HCT116 (cell line): ENCODE results near the gene GNB1L. TPM values are rescaled to one million over a fixed set of nuclear protein-coding genes. Genes with fewer than 3 reads are reported as not detected.

ENCODE experiments used
- ATAC-seq: fragments of 200-7000 bp; cut with Tn5 transposase; 2 replicates; pipeline ENCODE4 v1.9.1; 2020; ENCODE audit warnings: mild to moderate bottlenecking, moderate library complexity
- BruUV-seq: library from RNA; stranded (reverse); fragments of 400-500 nt; replicated peaks from 2 replicates; lab custom pipeline; 2021; lab: Mats Ljungman, UMichigan
- CTCF ChIA-PET: fragments of 300-600 bp; sonication (Branson Sonifier 250); formaldehyde crosslinking; loops from one replicate; lab custom pipeline; 2021; ENCODE audit warnings: antibody characterized with exemption; lab: Charles Lee
- POLR2A ChIA-PET: fragments of 300-600, 350-600 bp; sonication (Branson Sonifier 250); formaldehyde crosslinking; loops from one replicate; lab custom pipeline; 2021; ENCODE audit warnings: antibody characterized with exemption; lab: Charles Lee
- RAD21 ChIA-PET, 2 experiments: fragments of 300-600 bp; sonication (Branson Sonifier 250); formaldehyde crosslinking; loops; one replicate each; lab custom pipeline; 2023; ENCODE audit warnings: low total read pairs in 2 of 2; ENCODE audit not compliant: uncharacterized antibody in 2 of 2, unreplicated experiment in 2 of 2, low non-redundant PET in 1 of 2; lab: Charles Lee
- DNase-seq: peaks from one replicate; pipeline ENCODE4 v3.0.0-alpha.2; 2010; ENCODE audit warnings: low read depth, low spot score
- H2AFZ ChIP-seq: fragments of 200-600 bp; shearing (Covaris generic), sonication (generic); 2 replicates; pipeline ENCODE4 v1.6.1; 2017; ENCODE audit warnings: low read depth, mixed run types, mixed read lengths, antibody characterized with exemption, low read length; ENCODE audit not compliant: poor library complexity, severe bottlenecking
- H3K27ac ChIP-seq: 2 replicates; pipeline ENCODE4 v1.5.1; 2012; ENCODE audit warnings: low read depth, low read length
- H3K27me3 ChIP-seq: fragments of 200-600 bp; sonication (generic); 2 replicates; pipeline ENCODE4 v1.6.1; 2016; ENCODE audit warnings: mixed run types, low read length, mixed read lengths; ENCODE audit not compliant: insufficient read depth
- H3K36me3 ChIP-seq, 2 experiments: fragments of 200-500 bp in 1 of 2; fragments of 200-600 bp in 1 of 2; sonication (Bioruptor generic) in 1 of 2; sonication (generic) in 1 of 2; 2 replicates each; pipeline versions ENCODE4 v1.5.1 to v1.6.1; 2014 to 2016; ENCODE audit warnings: low read length in 2 of 2, inconsistent platforms in 1 of 2, mixed read lengths in 1 of 2, mixed run types in 1 of 2; ENCODE audit not compliant: insufficient read depth in 2 of 2, control insufficient read depth in 1 of 2
- H3K4me1 ChIP-seq, 2 experiments: fragments of 200-600 bp in 1 of 2; sonication (generic) in 1 of 2; 2 replicates each; pipeline versions ENCODE4 v1.5.1 to v1.6.1; 2012 to 2017; ENCODE audit warnings: low read length in 2 of 2, inconsistent platforms in 1 of 2, mild to moderate bottlenecking in 1 of 2, mixed read lengths in 1 of 2, mixed run types in 1 of 2, moderate library complexity in 1 of 2; ENCODE audit not compliant: insufficient read depth in 2 of 2, control insufficient read depth in 1 of 2
- H3K4me2 ChIP-seq: fragments of 200-600 bp; sonication (generic); 2 replicates; pipeline ENCODE4 v1.6.1; 2017; ENCODE audit warnings: mixed run types, low read length, mixed read lengths
- H3K4me3 ChIP-seq, 2 experiments: fragments of 200-600 bp in 1 of 2; sonication (generic) in 1 of 2; replicated peaks in 1 of 2; 2 replicates each; pipeline ENCODE4 v1.5.1; 2011 to 2016; ENCODE audit warnings: low read length in 2 of 2, control low read depth in 1 of 2, low read depth in 1 of 2, mild to moderate bottlenecking in 1 of 2, mixed read lengths in 1 of 2, mixed run types in 1 of 2
- H3K79me2 ChIP-seq: fragments of 200-600 bp; sonication (generic); 2 replicates; pipeline ENCODE4 v1.6.1; 2017; ENCODE audit warnings: mild to moderate bottlenecking, mixed run types, low read length, moderate library complexity, mixed read lengths; ENCODE audit not compliant: insufficient read depth
- H3K9ac ChIP-seq: fragments of 200-600 bp; sonication (generic); 2 replicates; pipeline ENCODE4 v1.6.1; 2016; ENCODE audit warnings: low read length, mixed read lengths
- H3K9me2 ChIP-seq: fragments of 200-600 bp; sonication (generic), shearing (Covaris generic); 2 replicates; pipeline ENCODE4 v1.6.1; 2017; ENCODE audit warnings: mixed run types, mild to moderate bottlenecking, moderate library complexity; ENCODE audit not compliant: insufficient read depth
- H3K9me3 ChIP-seq, 2 experiments: fragments of 200-500 bp in 1 of 2; fragments of 200-600 bp in 1 of 2; sonication (Bioruptor generic) in 1 of 2; sonication (generic) in 1 of 2; 2 replicates each; pipeline ENCODE4 v1.6.1; 2014 to 2017; ENCODE audit warnings: low read length in 2 of 2, mixed read lengths in 2 of 2, inconsistent platforms in 1 of 2, low read depth in 1 of 2, mild to moderate bottlenecking in 1 of 2, mixed run types in 1 of 2, moderate library complexity in 1 of 2; ENCODE audit not compliant: control insufficient read depth in 1 of 2, insufficient read depth in 1 of 2
- H4K20me1 ChIP-seq: fragments of 200-600 bp; sonication (generic), shearing (Covaris generic); 2 replicates; pipeline ENCODE4 v1.6.1; 2017; ENCODE audit warnings: mixed run types, mild to moderate bottlenecking, moderate library complexity; ENCODE audit not compliant: insufficient read depth
- ATF3 ChIP-seq: IDR thresholded peaks from 2 replicates; pipeline ENCODE4 v1.6.1; 2012
- CBX3 ChIP-seq: IDR thresholded peaks from 2 replicates; pipeline ENCODE4 v1.6.1; 2012; ENCODE audit warnings: low read depth
- CTCF ChIP-seq, 3 experiments: fragments of 200-600 bp in 1 of 3; sonication (generic) in 1 of 3; IDR thresholded peaks in 2 of 3; conservative IDR thresholded peaks in 1 of 3; 2 replicates each; pipeline ENCODE4 v1.5.1; 2012 to 2017; ENCODE audit warnings: low read depth in 2 of 3, low read length in 2 of 3, antibody characterized with exemption in 1 of 3, borderline replicate concordance in 1 of 3, control low read depth in 1 of 3, mild to moderate bottlenecking in 1 of 3, mixed read lengths in 1 of 3, mixed run types in 1 of 3, moderate library complexity in 1 of 3; ENCODE audit not compliant: insufficient read depth in 1 of 3
- ELF1 ChIP-seq: IDR thresholded peaks from 2 replicates; pipeline ENCODE4 v1.6.1; 2012; ENCODE audit warnings: low read depth, borderline replicate concordance
- EZH2 ChIP-seq: fragments of 200-600 bp; sonication (generic); IDR thresholded peaks from 2 replicates; pipeline ENCODE4 v1.6.1; 2017; ENCODE audit warnings: antibody characterized with exemption, mixed run types
- EZH2phosphoT487 ChIP-seq: fragments of 200-600 bp; IDR thresholded peaks from 2 replicates; pipeline ENCODE4 v1.6.1; 2018; ENCODE audit warnings: antibody characterized with exemption, borderline replicate concordance
- JUND ChIP-seq: IDR thresholded peaks from 2 replicates; pipeline ENCODE4 v1.6.1; 2012
- POLR2AphosphoS5 ChIP-seq: IDR thresholded peaks from 2 replicates; pipeline ENCODE4 v1.6.1; 2011; ENCODE audit warnings: mild to moderate bottlenecking, low read depth, low read length, moderate library complexity
- RAD21 ChIP-seq: IDR thresholded peaks from 2 replicates; pipeline ENCODE4 v1.6.1; 2012; ENCODE audit warnings: low read depth, mild to moderate bottlenecking
- SP1 ChIP-seq: IDR thresholded peaks from 2 replicates; pipeline ENCODE4 v1.6.1; 2012; ENCODE audit warnings: low read depth
- SRF ChIP-seq: IDR thresholded peaks from 2 replicates; pipeline ENCODE4 v1.6.1; 2012; ENCODE audit warnings: low read depth
- ZFX ChIP-seq: fragments of 450-650 bp; IDR thresholded peaks from 2 replicates; pipeline ENCODE4 v1.6.1; 2017
- intact Hi-C: fragments of 100-400 bp; cut with micrococcal nuclease; formaldehyde crosslinking; loops from 2 replicates; pipeline ENCODE4 v1.10.0; 2022
- total RNA-seq: library from RNA; stranded (reverse); gene quantifications from one replicate; pipeline ENCODE4 v1.2.1, GENCODE V29; 2021; ENCODE audit not compliant: unreplicated experiment
- TF ChIP-seq, protein P1 (sequence below): IDR thresholded peaks from 2 replicates; pipeline ENCODE4 v1.6.1; 2012

The GNB1L gene
- total RNA-seq, 1 experiment from 2014 or later = 12.1 TPM

GRCh38 chr22:19746726-19747125, 107.9 kb downstream of the GNB1L start:
- intact Hi-C loops = no loop called here
- no peaks in the 10 kb centered on the region for H3K9me2 ChIP-seq
- no peaks in the 10 kb centered on the region for H4K20me1 ChIP-seq
- H2AFZ ChIP-seq = no peak overlapping the region
- ChIA-PET POLR2A (interaction anchor here (1.2 kb wide), 1 partner anchor 163 kb away, joined by 3 read pairs; no protein-coding TSS in a partner anchor), CTCF (interaction anchor here (0.9 to 1.6 kb wide), 2 partner anchors 10 to 16 kb away, joined by 3 to 8 read pairs; no protein-coding TSS in a partner anchor), RAD21 (no interaction called here)
- H3K4me3 ChIP-seq = no peak overlapping the region
- H3K4me1 ChIP-seq = no peaks in the 10 kb centered on the region
- H3K79me2 ChIP-seq = no peaks in the 10 kb centered on the region
- no TSS peak for BruUV-seq
- no peak overlapping the region for H3K9ac ChIP-seq
- H3K27me3 ChIP-seq = no peaks in the 10 kb centered on the region
- no peaks in the 10 kb centered on the region for H3K9me3 ChIP-seq
- no peaks in the 10 kb centered on the region for H3K36me3 ChIP-seq
- no peak for ATAC-seq
- TF ChIP-seq ZFX = no peak
- no peak for TF ChIP-seq POLR2AphosphoS5
- no peak for TF ChIP-seq CTCF (IDR thresholded peaks at IDR 0.05 in 2 of 3, conservative IDR thresholded peaks at IDR 0.05 in 1 of 3; ENCODE audit: borderline replicate concordance in 1 of 3, insufficient read depth in 1 of 3, low read depth in 2 of 3, low read length in 2 of 3)
- TF ChIP-seq, protein P1, sequence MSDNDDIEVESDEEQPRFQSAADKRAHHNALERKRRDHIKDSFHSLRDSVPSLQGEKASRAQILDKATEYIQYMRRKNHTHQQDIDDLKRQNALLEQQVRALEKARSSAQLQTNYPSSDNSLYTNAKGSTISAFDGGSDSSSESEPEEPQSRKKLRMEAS = no peak
- no peak for TF ChIP-seq ATF3
- TF ChIP-seq SRF = no peak
- no peak for TF ChIP-seq SP1
- TF ChIP-seq JUND = no peak
- TF ChIP-seq RAD21 = no peak
- TF ChIP-seq CBX3 = no peak
- no peak for TF ChIP-seq EZH2
- no peak for TF ChIP-seq ELF1
- no peak for TF ChIP-seq EZH2phosphoT487
- TF ChIP-seq, all 23 proteins: peak for 0
- no peak overlapping the region for H3K27ac ChIP-seq
- H3K4me2 ChIP-seq = no peak overlapping the region
- no peak for DNase-seq
